GM12892 (cell line): Measurements from ENCODE around the gene UVSSA.
A peak's percentile ranks its signal among the peaks of the same experiment; 100 is the strongest.
"Not testable (repeated sequence)": the region's sequence is repeated elsewhere in the genome, so short reads cannot be mapped to it uniquely, and the experiment has no call there.

Source experiments
- DNase-seq: peaks from one replicate; pipeline ENCODE4 v3.0.0; 2011; ENCODE audit not compliant: insufficient read length
- FAIRE-seq: peaks from 2 replicates; lab custom pipeline; 2011; peaks lifted over from hg19 to GRCh38; lab: Jason Lieb, UNC
- POLR2A ChIP-seq: IDR thresholded peaks from 2 replicates; pipeline ENCODE4 v1.6.1; 2011; ENCODE audit warnings: low read depth, low read length, control low read depth
- POLR2AphosphoS5 ChIP-seq: IDR thresholded peaks from 2 replicates; pipeline ENCODE4 v1.6.1; 2011; ENCODE audit warnings: low read depth, low read length, control low read depth
- TAF1 ChIP-seq: IDR thresholded peaks from 2 replicates; pipeline ENCODE4 v1.6.1; 2011; ENCODE audit warnings: low read depth, mild to moderate bottlenecking, control low read depth, low read length, borderline replicate concordance

UVSSA gene

DNA sequence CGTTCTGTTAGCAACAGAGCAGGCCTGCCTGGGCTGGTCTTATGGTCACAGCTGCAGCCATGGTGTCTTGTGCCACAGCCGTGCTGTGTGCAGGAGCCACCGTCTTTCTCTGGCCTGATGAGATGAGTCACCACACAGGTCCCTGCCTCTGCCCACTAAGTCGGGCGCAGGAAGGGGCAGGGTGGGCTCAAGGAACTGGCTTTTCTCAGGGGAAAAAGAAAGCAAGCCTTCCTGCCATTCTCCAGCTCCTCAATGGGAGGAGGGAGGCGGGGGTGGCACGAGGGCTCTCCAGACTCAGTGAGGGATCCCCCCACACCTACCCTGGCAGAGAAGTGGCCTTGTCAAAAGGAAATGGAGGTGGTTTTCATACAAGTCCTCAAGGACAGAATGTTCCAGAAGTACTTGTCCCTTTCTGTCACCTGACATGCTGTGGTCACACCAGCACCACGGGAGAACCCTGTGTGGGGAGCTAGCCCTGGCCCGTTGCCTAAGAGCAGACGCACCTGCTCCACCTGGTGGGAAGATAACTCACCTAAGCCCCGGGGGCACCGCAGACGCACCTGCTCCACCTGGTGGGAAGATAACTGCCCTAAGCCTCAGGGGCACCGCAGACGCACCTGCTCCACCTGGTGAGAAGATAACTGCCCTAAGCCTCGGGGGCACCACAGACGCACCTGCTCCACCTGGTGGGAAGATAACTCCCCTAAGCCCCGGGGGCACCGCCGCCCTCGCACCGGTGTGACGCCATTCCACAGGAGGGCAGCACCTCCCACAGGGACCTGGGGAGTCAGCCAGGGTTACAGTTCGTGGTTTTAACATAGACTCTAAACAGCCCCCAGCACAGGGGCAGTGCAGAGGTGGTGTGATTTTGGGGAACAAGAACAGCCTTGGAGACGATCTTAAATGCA lies 18.5 kb downstream of the UVSSA start:
- DNase-seq: no peak

GRCh38 chr4:1366371-1367229 lies 19.6 kb downstream of the UVSSA start:
- FAIRE-seq (no peak), DNase-seq (peak; percentile 18)

More for the DNA sequence above, 18.5 kb downstream of the UVSSA start:
- TF ChIP-seq POLR2A: no peak
- TF ChIP-seq POLR2AphosphoS5: no peak
- TF ChIP-seq TAF1: no peak
- FAIRE-seq: no peak

GRCh38 chr4:1367230-1367935 lies 20.4 kb downstream of the UVSSA start:
- TF ChIP-seq POLR2A (no peak), POLR2AphosphoS5 (no peak), TAF1 (no peak)
- no peak for FAIRE-seq
- DNase-seq: peak; percentile 25

More at GRCh38 chr4:1366371-1367229, 19.6 kb downstream of the UVSSA start:
- no peak for TF ChIP-seq TAF1
- TF ChIP-seq POLR2A: no peak
- TF ChIP-seq POLR2AphosphoS5: no peak

- FAIRE-seq (no peak), DNase-seq (no peak)
- TF ChIP-seq POLR2A (no peak), POLR2AphosphoS5 (no peak), TAF1 (no peak)
These were observed 20.9 kb downstream of the UVSSA start for GRCh38 chr4:1367936-1368289.

DNA sequence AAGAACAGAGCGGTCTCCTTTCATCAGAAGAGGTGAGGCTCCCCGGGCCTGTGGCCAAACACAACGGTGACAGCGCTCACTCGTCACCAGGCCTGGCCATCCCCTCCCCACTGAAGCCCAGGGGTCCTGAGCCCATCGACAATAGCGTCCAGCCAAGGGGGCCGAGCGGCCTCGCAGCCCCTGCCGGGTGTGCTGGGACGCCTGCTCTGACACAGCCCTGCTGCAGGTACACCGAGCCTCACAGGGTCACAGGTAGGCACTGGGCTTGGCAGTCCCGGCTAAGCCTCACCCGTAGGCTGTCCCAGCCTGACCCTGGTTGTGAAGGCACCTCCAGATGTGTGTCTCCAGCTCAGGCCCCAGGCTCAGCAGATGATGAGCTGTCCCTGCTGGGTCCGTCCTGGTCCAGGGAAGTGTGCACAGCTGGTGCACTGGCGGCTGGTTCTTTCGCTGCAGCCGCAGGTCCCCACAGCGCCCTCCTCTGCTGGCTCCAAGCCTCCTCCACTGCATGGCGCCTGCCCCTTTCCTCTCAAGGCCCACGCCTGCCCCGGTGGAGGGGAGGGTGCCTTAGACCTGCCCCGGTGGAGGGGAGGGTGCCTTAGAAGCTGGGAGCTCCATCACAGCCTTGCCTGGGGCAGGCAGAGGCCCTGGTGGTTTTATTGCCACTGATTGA lies 21.5 kb downstream of the UVSSA start:
- no peak for FAIRE-seq
- no peak for DNase-seq
- TF ChIP-seq POLR2A: no peak
- no peak for TF ChIP-seq POLR2AphosphoS5
- TF ChIP-seq TAF1: no peak

DNA sequence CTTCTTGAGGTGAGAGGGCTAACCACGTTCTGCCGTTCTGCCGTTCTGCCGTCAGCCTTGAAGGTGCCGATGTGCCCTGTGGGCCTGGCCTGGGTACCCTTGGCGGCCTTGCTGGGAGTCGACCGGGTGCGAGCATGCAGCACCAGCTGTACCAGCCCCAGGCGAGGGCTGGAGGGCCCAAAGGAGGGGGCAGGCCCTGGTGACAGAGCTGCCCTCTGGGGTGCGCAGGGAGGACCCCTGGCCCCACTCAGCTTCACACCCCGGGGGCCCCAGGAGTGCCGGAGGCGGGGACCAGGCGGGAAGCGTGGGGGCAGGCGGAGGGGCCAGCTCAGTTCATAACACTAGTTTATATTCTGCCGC lies 22.1 kb downstream of the UVSSA start:
- FAIRE-seq (no peak), DNase-seq (no peak)
- no peak for TF ChIP-seq TAF1
- no peak for TF ChIP-seq POLR2A
- no peak for TF ChIP-seq POLR2AphosphoS5

- no peak for TF ChIP-seq TAF1
- TF ChIP-seq POLR2A: no peak
- TF ChIP-seq POLR2AphosphoS5: no peak
- no peak for DNase-seq
- FAIRE-seq: no peak
These were observed 22.6 kb downstream of the UVSSA start for GRCh38 chr4:1369479-1370079.

DNA sequence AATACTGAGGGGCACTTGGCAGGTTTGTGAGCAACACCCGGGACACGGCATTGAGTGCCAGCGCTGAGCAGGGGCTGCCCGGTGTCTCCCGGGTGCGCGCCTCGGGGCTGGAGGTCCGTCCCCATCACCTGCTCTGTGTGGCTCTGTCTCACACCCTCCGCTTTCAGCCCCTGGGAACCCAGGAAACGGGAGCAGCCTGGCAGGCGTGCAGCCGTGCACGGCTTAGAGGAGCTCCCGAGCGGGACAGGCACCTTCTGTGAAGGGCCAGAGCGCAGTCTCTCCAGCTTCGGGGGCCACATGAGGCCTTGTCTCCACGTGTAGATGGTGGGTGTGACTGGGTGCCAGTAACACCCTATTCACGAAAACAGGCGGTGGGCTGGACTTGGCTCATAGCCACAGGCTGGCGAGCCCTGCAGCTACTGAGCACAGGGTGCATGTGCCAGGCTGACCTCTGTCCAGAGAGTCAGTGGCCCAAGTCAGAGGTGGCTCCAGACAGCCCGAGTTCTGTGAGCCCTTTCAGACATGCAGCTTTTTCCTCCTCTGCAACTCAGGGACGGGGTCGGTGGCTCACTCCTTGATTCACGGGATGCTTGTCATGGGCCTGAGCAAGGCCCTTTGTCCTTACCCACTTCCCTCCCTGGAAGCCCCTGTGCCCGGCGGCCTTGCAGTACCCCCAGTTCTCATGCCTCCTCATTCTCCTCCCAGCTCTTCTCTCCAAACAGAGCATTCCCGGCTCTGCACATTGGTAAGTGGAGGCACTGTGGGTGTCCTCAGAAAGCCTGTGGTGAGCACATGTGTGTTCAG lies 23.5 kb downstream of the UVSSA start:
- no peak for TF ChIP-seq POLR2AphosphoS5
- no peak for TF ChIP-seq POLR2A
- no peak for TF ChIP-seq TAF1
- no peak for FAIRE-seq

GRCh38 chr4:1371176-1372165 lies 24.5 kb downstream of the UVSSA start:
- DNase-seq: no peak
- FAIRE-seq: no peak
- TF ChIP-seq POLR2A: no peak

More for the DNA sequence above, 23.5 kb downstream of the UVSSA start:
- no peak for DNase-seq

GRCh38 chr4:1372576-1372975 lies 25.6 kb downstream of the UVSSA start:
- not testable (repeated sequence) for DNase-seq, FAIRE-seq
